HUES64 (cell line): ENCODE results near the gene ABCB11.

ENCODE experiments used
- H3K27ac ChIP-seq: 2 replicates; pipeline ENCODE4 v1.7.0; 2013; ENCODE audit warnings: low read depth, low read length, inconsistent platforms
- H3K27me3 ChIP-seq: 2 replicates; pipeline ENCODE4 v1.6.1; 2013; ENCODE audit warnings: mild to moderate bottlenecking, low read length; ENCODE audit not compliant: insufficient read depth
- H3K36me3 ChIP-seq: 2 replicates; pipeline ENCODE4 v1.6.1; 2013; ENCODE audit warnings: mild to moderate bottlenecking, low read length; ENCODE audit not compliant: insufficient read depth
- H3K4me1 ChIP-seq: 2 replicates; pipeline ENCODE4 v1.6.1; 2013; ENCODE audit warnings: mild to moderate bottlenecking, low read length, moderate library complexity; ENCODE audit not compliant: insufficient read depth
- H3K4me3 ChIP-seq: 2 replicates; pipeline ENCODE4 v1.5.1; 2013; ENCODE audit warnings: mild to moderate bottlenecking, low read length, moderate library complexity
- H3K9ac ChIP-seq: 2 replicates; pipeline ENCODE4 v1.6.1; 2013; ENCODE audit warnings: mild to moderate bottlenecking, low read depth, low read length
- H3K9me3 ChIP-seq: 2 replicates; pipeline ENCODE4 v1.6.1; 2013; ENCODE audit warnings: low read depth, low read length; ENCODE audit not compliant: insufficient read depth
- WGBS: fragments of 150-250, 120-280 bp; methylation state at CpG from one replicate; pipeline ENCODE4 v1.1.7; 2013; ENCODE audit warnings: missing lambda C conversion rate; 5-methylcytosine and 5-hydroxymethylcytosine counted together

ABCB11 gene

DNA sequence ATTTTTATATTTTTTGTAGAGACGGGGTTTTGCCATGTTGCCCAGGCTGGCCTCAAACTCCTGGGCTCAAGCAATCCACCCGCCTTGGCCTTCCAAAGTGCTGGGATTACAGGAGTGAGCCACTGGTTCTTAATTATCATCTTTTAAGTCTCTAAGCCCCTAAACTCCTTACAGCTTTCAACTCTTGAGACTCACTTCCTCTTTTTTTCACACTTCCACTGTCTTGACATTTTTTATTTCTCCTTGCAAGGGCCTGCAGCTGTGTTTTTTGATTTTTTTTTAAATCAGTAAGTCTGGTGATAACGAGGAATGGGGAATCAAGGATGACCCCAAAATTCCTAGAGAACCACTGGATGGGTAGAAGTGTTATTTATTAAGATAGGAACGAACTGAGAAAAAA is 8.6 kb upstream of the ABCB11 start:
- H3K4me3 ChIP-seq = no peak overlapping the region
- no peaks in the 10 kb centered on the region for H3K36me3 ChIP-seq
- 91% methylated on average over 4 of the region's 4 CpGs for WGBS
- 0 out of 2 replicates have a peak, but pooled peaks cover 3% of the 10 kb centered on the region for H3K4me1 ChIP-seq
- no peak overlapping the region for H3K27ac ChIP-seq
- no peaks in the 10 kb centered on the region; the same call in 1 of the 2 replicates for H3K9me3 ChIP-seq
- H3K9ac ChIP-seq = no peak overlapping the region
- H3K27me3 ChIP-seq = no peaks in the 10 kb centered on the region

DNA sequence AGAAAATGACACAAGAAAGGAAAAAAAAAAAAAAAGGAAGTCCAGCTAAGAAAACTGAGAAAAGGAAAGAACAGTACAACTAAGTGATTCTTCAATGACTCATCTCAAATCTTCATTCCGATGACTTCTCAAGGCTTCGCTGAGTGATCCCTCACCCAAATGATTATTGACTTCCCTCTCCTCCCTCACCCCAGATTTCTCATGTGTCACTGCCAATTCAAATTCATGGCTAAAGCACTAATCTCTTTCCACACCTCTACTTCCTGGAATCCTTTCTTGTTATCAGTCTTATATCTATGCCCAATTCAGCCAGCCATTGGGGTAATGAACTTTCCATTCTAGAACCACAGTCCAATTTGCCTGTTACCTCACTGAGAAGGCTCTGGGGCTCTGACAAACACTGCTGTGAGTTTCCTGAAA is 7.2 kb upstream of the ABCB11 start:
- Histone ChIP-seq H3K9ac (no peak overlapping the region), H3K4me3 (no peak overlapping the region), H3K9me3 (no peaks in the 10 kb centered on the region; the same call in 1 of the 2 replicates), H3K4me1 (0 out of 2 replicates have a peak, but pooled peaks cover 3% of the 10 kb centered on the region), H3K27me3 (no peaks in the 10 kb centered on the region), H3K36me3 (no peaks in the 10 kb centered on the region), H3K27ac (no peak overlapping the region)
- 92% methylated on average over 2 of the region's 2 CpGs for WGBS

DNA sequence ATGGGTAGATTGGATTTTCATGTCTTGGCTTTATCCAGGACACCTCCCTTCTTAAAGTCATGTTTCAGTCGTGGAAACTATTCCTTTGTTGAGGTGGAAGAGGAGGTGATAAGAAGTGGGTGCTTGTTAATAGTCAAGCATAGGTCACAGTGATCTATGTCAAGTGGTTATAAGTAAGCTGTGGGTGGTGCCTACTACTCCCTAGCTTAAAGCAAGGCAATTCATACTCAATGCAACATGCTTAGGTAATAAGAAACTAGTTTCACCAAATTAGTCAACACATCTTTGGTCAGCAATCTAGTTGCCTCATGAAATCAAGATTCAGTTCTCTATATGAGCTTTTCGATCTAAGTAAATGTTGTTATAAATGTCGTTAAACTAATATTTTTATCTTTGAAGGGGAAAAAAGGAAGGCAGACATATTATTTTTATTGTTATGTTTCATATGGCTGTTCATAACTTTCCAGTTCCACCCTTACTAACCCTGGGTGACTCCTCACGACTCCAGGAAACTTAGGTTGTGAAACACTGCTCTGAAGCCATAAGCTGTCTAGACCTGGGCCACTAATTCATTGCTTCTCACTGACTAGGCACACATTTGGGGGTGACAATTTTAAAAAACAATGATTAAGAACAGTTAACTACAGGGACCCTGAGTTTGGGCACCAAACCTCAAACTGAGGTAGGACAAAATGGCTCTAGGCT is 5.8 kb upstream of the ABCB11 start:
- WGBS = 86% methylated on average over 4 of the region's 4 CpGs
- H3K4me1 ChIP-seq = 0 out of 2 replicates have a peak, but pooled peaks cover 3% of the 10 kb centered on the region
- H3K4me3 ChIP-seq = no peak overlapping the region

DNA sequence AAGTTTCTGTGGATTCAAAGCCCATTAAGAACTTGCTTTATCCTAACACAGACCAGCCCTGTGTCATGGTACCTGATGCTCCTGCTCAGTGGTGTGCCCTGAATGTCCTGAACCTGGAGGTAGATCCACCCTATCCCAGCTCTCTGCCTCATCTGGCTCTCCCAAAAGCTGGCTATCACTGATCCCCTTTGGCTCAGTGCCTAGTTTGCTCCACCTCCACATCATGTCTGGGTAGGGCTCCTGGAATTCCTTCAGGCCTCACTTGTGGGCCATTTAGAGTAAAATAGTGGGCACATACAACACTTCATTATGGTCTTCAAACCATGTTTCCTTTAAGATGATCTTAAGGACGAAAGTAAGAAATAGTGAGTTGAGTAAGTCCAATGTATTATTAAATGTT is 4.8 kb upstream of the ABCB11 start:
- Histone ChIP-seq H3K36me3 (no peaks in the 10 kb centered on the region), H3K27me3 (no peaks in the 10 kb centered on the region), H3K27ac (no peak overlapping the region), H3K9ac (no peak overlapping the region), H3K9me3 (no peaks in the 10 kb centered on the region), H3K4me3 (no peak overlapping the region), H3K4me1 (0 out of 2 replicates have a peak, but pooled peaks cover 3% of the 10 kb centered on the region)
- WGBS = 100% methylated on average over 1 of the region's 1 CpG

More for the DNA sequence above, 5.8 kb upstream of the ABCB11 start:
- no peak overlapping the region for H3K27ac ChIP-seq
- no peak overlapping the region for H3K9ac ChIP-seq
- no peaks in the 10 kb centered on the region for H3K9me3 ChIP-seq
- H3K36me3 ChIP-seq = no peaks in the 10 kb centered on the region
- no peaks in the 10 kb centered on the region for H3K27me3 ChIP-seq

DNA sequence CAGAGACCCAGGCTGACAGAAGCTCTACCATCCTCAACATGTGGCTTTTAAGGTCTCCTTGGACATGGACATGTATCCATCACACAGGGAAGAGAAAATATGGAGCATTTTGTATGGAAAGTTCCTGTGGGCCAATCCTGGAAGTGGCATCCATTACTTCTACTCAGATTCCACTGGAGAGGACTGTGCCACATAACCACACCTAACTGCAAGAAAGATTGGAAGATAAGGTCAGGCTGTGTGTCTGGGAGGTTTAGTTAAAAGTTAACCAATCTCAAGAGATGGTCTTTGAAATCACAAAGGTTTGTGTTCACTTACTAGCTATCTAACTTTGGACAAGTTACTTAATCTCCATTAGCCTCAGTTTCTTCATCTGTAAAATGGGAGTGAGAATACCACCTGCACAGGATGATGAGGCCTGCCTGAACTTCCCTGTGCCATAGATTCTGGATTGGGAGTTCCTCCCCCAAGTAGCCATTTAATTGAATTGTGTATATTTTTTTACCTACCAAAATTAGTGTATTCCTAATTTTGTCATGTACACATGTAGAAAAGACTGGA is 3.9 kb upstream of the ABCB11 start:
- no peak overlapping the region for H3K9ac ChIP-seq
- no peaks in the 10 kb centered on the region for H3K9me3 ChIP-seq
- no peaks in the 10 kb centered on the region for H3K36me3 ChIP-seq
- no peak overlapping the region for H3K27ac ChIP-seq
- no peak overlapping the region for H3K4me3 ChIP-seq
- H3K4me1 ChIP-seq = 0 out of 2 replicates have a peak, but pooled peaks cover 3% of the 10 kb centered on the region
- H3K27me3 ChIP-seq = no peaks in the 10 kb centered on the region

DNA sequence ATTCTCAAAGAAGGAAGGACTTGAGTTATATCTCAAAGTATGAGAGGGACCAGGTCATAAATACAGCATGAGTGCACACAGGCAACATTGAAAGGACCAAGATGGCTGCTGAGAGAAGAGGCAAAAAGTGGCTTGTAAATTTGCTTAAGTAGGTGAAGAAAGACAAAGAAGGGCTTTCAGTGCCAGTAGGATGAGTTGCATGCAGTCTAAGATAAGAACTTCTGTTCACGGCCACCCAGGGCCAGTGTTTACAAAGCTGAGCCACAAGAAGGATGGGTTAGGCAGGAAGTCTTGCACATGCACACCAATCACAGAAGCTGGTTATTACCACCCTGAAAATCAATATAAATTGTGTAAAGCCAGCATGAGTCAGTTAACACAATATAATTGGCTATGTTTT is 3.1 kb upstream of the ABCB11 start:
- Histone ChIP-seq H3K27ac (no peak overlapping the region), H3K9ac (no peak overlapping the region), H3K4me1 (0 out of 2 replicates have a peak, but pooled peaks cover 3% of the 10 kb centered on the region), H3K27me3 (no peaks in the 10 kb centered on the region), H3K36me3 (no peaks in the 10 kb centered on the region), H3K4me3 (no peak overlapping the region), H3K9me3 (no peaks in the 10 kb centered on the region)
- WGBS = 94% methylated on average over 1 of the region's 1 CpG

DNA sequence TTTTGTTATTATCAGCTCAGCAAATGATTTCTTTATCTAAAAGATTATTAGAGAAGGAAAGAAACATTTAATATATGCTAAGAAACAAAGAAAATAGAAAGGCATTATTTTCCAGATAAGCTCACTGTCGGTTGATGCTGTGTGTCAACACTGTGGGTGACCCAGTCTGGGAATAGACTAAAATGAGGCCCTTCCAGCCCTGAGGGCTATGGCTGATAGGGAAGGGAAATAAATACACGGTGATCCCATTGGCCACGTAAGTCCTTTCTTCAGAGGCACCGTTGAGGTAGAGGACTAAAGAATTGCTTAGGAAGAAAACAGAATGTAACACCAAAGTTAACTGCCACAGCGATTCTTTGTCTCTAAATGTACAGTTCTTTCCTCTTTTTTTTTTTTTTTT is 1.8 kb downstream of the ABCB11 start:
- H3K4me1 ChIP-seq = no peaks in the 10 kb centered on the region
- no peak overlapping the region for H3K4me3 ChIP-seq
- no peak overlapping the region for H3K9ac ChIP-seq
- H3K27me3 ChIP-seq = no peaks in the 10 kb centered on the region
- H3K9me3 ChIP-seq = no peaks in the 10 kb centered on the region
- 83% methylated on average over 5 of the region's 5 CpGs for WGBS
- H3K27ac ChIP-seq = no peak overlapping the region
- no peaks in the 10 kb centered on the region for H3K36me3 ChIP-seq

DNA sequence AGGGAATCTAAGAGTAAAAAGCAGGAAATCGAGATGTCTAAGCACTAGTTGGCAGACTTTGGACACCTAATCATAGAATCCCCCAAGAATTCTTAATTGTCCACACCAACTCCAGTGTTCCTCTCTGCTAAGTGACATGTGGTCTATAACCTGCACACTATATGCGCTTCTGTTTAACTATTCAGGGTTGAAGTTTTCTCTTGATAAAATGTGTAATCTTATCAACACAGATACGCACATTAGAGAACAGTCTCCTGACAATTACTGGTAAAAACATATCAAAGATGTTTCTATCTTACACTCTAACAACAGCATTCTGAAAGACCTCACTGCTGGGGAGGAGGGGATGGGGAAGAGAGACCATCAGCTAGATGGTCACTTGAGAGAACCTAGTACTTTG is 3.9 kb downstream of the ABCB11 start:
- no peaks in the 10 kb centered on the region for H3K9me3 ChIP-seq
- no peak overlapping the region for H3K4me3 ChIP-seq
- H3K27me3 ChIP-seq = no peaks in the 10 kb centered on the region
- no peak overlapping the region for H3K27ac ChIP-seq
- no peaks in the 10 kb centered on the region for H3K36me3 ChIP-seq
- WGBS = 90% methylated on average over 1 of the region's 3 CpGs
- H3K4me1 ChIP-seq = no peaks in the 10 kb centered on the region
- H3K9ac ChIP-seq = no peak overlapping the region

DNA sequence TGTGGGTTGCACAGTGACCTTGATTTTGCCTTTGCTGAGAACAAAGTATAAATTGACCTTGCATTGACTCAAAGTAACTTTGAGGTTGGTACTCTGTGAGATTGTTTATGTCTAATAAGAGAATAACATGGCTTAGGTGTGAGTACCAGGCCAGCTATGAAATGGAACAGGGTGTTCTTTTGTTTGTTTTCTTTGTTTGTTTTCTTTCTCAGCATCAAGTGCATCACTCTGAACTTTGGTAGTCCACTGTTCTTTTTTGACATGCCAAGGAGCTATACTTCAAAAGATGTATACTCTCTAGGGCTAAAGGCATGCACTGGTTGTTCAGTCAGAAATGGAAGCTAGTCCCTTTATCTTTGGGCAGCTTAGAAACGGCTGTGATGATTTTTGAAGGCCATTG is 5.1 kb downstream of the ABCB11 start:
- H3K4me1 ChIP-seq = no peaks in the 10 kb centered on the region
- 92% methylated on average over 1 of the region's 1 CpG for WGBS
- H3K9me3 ChIP-seq = no peaks in the 10 kb centered on the region
- H3K9ac ChIP-seq = no peak overlapping the region
- H3K36me3 ChIP-seq = no peaks in the 10 kb centered on the region
- no peak overlapping the region for H3K27ac ChIP-seq
- H3K27me3 ChIP-seq = no peaks in the 10 kb centered on the region
- H3K4me3 ChIP-seq = no peak overlapping the region

DNA sequence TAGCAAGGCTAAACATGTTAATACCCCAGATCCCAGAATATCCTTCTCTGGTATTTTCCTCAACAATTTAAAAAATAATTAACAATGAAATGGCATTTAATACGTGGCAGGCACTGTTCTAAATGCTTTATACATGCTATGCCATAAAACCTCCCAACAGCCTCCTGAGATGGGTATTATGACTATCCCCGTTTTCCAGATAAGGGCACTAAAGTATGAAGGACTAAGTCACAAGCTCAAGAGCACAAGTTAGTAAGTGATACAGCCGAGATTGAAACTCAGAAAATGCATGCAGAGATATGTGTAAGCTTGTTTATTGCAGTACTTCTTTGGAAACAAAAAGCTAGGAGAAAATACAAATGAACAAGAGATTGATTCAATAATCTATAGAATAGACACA is 8.0 kb downstream of the ABCB11 start:
- H3K9me3 ChIP-seq = no peaks in the 10 kb centered on the region
- no peak overlapping the region for H3K27ac ChIP-seq
- no peaks in the 10 kb centered on the region for H3K27me3 ChIP-seq
- H3K9ac ChIP-seq = no peak overlapping the region
- H3K4me1 ChIP-seq = no peaks in the 10 kb centered on the region
- H3K36me3 ChIP-seq = no peaks in the 10 kb centered on the region
- no peak overlapping the region for H3K4me3 ChIP-seq
- 86% methylated on average over 3 of the region's 3 CpGs for WGBS

DNA sequence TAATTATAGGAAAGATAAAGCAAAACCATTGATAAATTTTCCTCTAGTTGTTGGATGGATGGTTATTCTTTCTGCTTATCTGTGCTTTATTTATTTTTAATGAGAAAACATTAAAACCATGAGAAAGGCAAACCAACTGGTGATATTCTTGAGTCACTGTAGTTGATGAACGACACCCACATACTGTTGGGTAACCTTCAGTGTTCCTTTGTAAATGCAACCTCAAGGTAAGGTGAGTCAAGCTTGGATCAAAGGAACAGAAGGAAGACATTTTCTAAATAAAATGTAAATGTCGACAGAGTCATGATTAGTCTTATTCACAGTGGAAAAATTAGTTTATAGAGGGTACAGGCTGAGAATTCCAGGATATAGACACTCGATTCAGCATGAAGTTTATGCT is 12.7 kb downstream of the ABCB11 start:
- no peaks in the 10 kb centered on the region for H3K9me3 ChIP-seq
- H3K4me1 ChIP-seq = no peaks in the 10 kb centered on the region
- H3K27me3 ChIP-seq = no peaks in the 10 kb centered on the region; the same call in 1 of the 2 replicates
- H3K36me3 ChIP-seq = no peaks in the 10 kb centered on the region
- no peak overlapping the region for H3K4me3 ChIP-seq
- H3K27ac ChIP-seq = no peak overlapping the region
- no peak overlapping the region for H3K9ac ChIP-seq
- WGBS = 94% methylated on average over 3 of the region's 3 CpGs
